Epithelial cell of proximal tubule (primary cell): Measurements from ENCODE around the gene IL3. TPM values are rescaled to one million over a fixed set of nuclear protein-coding genes. Genes with fewer than 3 reads are reported as not detected.

Source experiments
- DNase-seq: peaks from one replicate; pipeline ENCODE4 v3.0.0-alpha.2; 2011; ENCODE audit warnings: low read depth
- H3K4me3 ChIP-seq: 2 replicates; pipeline ENCODE4 v1.5.1; 2011; ENCODE audit warnings: low read depth, mild to moderate bottlenecking, low read length
- total RNA-seq: library from RNA; depleted of rRNA; stranded (reverse); fragments of >200 nt; gene quantifications from 2 replicates; pipeline ENCODE4 v1.2.3, GENCODE V29; 2015
- TF ChIP-seq, protein P1 (sequence below): conservative IDR thresholded peaks from 2 replicates; pipeline ENCODE4 v1.5.1; 2012; ENCODE audit warnings: low read depth, mild to moderate bottlenecking, low read length

Gene IL3
- total RNA-seq, 1 donor from 2014 or later, result not detected

DNA sequence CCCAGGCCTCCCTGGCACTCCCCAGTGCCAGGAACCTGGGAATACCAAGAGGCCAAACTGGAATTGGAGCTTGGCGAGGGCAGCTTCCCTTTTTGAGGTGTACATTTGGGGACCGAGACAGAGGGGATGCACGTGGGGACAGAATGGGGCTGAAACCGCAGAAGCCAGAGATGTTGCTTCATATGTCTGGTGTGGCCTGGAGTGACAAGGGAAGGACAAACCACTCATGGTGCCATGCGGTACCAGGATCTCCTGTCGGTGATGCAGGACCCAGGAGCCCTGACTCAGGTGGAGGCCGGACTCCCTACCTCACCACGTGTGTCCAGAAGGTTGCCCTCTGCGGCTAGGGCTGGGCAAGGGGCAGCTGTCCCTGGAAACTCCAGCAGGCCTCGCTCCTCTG is 9.1 kb downstream of the IL3 start:
- H3K4me3 ChIP-seq, result no peak overlapping the region
- TF ChIP-seq, protein P1, sequence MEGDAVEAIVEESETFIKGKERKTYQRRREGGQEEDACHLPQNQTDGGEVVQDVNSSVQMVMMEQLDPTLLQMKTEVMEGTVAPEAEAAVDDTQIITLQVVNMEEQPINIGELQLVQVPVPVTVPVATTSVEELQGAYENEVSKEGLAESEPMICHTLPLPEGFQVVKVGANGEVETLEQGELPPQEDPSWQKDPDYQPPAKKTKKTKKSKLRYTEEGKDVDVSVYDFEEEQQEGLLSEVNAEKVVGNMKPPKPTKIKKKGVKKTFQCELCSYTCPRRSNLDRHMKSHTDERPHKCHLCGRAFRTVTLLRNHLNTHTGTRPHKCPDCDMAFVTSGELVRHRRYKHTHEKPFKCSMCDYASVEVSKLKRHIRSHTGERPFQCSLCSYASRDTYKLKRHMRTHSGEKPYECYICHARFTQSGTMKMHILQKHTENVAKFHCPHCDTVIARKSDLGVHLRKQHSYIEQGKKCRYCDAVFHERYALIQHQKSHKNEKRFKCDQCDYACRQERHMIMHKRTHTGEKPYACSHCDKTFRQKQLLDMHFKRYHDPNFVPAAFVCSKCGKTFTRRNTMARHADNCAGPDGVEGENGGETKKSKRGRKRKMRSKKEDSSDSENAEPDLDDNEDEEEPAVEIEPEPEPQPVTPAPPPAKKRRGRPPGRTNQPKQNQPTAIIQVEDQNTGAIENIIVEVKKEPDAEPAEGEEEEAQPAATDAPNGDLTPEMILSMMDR, result no peak
- DNase-seq, result no peak

DNA sequence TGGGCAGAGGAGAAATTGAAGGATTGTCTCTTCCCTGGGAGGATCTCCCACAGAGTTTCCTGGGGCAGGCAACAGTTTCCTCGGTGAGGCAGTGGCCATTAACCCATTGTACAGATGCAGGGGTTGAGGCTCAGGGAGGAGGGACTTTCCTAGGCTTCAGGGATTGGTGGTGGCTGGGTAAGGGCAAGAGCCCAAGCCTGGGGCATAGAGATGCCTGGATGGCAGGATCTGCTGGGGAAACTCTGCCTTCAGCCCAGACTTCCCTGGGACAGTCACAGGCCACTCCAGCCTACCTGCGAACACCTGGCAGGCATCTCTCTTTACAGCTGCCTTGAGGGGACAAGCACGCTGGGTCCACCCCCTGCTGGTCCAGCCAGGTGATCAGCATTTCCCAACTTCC is 9.5 kb downstream of the IL3 start:
- no peak for DNase-seq
- H3K4me3 ChIP-seq, result no peak overlapping the region
- TF ChIP-seq, protein P1, result no peak

DNA sequence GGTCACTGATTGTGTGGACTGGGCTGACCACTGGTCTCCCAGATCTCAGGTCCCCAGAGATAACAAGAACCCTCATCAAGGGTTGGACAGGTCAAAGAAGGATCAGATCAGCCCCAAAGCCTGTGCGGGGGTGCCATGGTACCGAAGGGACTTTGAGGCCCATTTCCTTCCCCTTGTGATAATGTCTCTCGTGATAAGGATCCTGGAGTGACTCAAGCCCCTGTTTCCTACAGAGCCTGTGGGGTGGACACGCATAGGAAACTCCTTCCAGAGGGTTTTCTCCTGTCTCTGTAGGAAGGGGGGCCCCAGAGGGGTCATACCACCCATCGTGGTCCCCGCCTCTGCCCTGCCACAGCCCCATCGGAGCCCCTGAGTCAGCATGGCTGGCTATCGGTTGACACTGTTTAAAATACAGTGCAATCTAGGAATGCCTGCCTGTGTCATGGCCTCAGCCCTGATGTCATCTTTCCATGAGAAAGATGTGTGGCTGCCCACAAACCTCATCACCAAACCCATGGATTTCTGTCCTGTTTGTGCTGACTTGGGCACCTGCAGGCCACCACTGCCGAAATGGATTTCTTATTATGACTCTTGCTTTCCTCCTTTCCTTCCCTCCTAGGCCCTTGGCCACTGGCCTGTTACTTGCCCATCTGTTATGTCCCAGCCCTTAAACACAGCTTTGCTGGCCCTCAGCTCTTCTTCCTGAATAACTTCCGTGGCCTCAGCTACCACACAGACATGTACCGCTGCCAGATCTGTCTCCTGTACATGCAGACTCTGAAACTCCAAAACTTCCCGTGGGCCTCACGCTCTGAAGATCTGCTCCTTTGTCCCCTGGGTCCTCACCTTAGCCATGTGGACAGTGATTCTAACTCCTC is 10.2 kb downstream of the IL3 start:
- DNase-seq, result no peak
- TF ChIP-seq, protein P1, result no peak
- H3K4me3 ChIP-seq, result no peak overlapping the region

DNA sequence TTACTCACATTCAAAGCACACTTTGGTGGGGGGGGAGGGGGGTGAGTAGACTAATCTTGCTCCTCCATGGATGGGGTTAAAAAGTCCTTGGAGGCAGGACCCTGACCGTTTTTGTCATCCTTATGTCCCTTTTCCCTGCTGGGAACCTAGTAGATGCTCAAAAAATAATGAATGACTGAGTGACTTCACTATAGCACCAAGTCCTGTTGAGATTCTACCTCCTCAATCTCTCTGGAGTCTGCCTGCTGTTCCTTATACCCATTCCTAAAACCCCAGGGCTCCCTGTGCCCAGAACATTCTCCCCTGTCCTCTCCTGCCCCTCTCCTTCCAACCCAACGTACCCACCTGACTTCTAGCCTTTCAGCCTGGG is 10.9 kb downstream of the IL3 start:
- H3K4me3 ChIP-seq, result no peak overlapping the region
- DNase-seq, result no peak
- TF ChIP-seq, protein P1, result no peak

DNA sequence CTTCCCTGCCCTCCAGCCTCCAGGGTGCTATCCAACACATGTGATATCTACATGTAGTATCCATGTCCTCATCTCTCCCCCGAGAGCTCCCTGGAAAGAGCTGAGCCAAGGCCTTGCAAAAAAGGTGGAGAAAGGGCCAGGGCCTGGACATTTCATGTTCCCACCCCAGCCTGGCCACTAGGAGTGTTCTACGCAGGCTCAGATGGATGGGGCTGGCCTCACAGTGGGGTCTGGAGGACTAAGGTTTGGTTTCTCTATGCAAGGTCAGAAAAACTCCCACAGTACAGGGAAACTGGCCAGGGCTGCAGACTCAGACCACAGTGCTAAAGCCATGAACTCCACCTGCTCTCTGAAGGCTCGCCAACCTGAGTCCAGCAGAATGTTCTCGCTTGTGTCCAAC is 11.6 kb downstream of the IL3 start:
- no peak for DNase-seq
- TF ChIP-seq, protein P1, result no peak
- no peak overlapping the region for H3K4me3 ChIP-seq

DNA sequence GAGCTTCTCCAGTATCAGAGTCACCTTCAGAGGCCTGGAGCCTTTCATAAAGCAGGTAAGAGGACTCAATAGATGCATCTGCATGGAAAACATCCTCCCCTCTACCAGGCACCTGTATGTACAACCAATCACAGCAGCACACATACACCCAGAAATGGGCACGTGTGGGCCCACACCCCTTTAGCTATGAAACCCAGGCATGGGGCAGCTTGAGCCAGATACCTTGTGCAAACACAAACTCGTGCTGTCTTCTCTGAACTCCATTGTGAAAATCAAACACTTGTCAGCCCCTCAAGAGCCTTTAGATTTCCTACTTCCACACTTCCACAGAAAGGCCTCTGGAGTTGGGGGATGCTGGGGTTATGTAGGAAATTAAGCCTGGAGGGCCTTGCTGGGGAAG is 12.1 kb downstream of the IL3 start:
- no peak for DNase-seq
- no peak overlapping the region for H3K4me3 ChIP-seq
- TF ChIP-seq, protein P1, result no peak
